HG03139 (cell line): ENCODE measurements around the gene PRODH.
"Not testable (repeated sequence)": the region's sequence is repeated elsewhere in the genome, so short reads cannot be mapped to it uniquely, and the experiment has no call there.

Source experiments
- ATAC-seq: cut with Tn5 transposase; IDR thresholded peaks from one replicate; pipeline ENCODE4 v1.9.1; 2021; ENCODE audit not compliant: unreplicated experiment

PRODH gene

DNA sequence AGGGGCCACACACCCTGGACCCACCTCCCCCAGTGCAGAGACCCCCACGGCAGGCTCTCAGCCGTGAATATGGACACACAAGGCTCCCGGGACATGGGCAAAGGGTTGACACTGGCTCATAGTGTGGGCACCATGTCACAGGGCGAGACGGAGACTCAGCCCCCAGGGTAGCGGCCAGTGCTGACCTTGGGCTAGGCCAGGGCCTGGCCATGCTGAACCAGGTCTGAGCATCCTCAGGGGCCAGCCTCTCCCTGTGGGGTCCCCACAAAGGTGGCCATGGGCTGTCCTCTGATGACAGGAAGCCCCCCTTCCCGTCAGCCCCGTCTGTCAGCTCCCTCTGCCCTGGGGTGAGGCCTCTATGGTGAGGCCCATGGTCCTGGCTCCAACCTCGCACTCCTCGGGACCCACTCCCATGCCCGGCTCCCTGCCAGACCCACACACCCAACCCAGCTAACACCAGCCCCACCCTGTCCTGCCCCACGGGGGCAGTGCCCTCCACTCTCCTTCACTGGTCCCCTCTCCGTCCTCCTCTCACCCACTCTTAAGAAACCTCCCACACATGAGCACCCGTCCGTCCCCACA is 19.0 kb upstream of the PRODH start:
- no peak for ATAC-seq

DNA sequence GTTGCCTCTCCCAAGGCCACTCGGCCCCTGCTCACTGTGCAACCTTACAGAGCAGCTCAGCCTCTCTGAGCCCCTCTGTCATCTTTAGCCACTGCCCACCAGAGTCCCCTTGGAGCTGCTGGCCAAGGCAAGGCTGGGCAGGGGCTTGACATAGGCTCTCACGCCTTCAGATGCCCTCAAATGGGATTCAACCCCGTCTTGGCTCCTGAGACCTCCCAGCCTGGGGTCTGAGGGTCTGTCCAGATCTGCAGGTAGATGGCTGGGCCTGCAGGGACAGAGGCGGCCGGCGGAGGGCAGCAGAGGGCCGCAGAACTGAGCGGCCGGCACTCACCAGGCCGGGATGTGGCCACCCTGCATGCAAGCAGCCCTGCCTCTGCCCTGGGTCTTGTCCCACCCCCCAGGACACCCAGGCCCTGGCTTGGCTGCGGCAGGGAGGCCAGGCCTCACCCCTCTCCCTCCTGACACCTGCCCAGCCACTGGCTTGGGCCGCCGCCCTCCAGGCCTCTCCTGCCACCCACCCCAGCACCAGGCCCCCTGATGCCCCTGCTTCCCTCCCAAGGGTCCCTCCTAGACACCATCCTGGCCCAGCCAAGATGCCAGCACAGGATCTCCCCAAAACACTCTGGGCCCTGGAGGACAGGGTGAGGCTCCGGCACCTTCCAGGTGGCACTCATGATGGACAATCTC is 18.4 kb upstream of the PRODH start:
- not testable (repeated sequence) for ATAC-seq

DNA sequence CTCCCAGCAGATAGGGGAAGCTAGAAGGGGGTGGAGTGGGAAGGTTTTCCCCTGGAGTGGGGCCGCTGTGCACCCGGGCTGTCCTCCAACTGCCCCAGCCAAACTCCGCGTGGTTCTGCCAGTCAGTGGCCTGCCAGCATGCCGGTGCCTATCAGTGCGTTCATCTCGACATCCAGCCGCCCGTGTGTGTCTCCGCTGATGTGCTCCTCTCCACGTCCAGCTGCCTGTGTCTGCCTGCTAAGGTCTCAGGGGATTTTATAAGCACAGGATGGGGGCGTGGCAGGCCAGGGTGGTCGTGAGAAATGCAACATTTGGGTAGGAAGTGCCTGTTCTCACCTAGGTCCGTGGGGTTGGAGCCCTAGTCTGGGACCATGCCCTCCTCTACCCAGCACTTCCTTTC is 17.0 kb upstream of the PRODH start:
- ATAC-seq: not testable (repeated sequence)

DNA sequence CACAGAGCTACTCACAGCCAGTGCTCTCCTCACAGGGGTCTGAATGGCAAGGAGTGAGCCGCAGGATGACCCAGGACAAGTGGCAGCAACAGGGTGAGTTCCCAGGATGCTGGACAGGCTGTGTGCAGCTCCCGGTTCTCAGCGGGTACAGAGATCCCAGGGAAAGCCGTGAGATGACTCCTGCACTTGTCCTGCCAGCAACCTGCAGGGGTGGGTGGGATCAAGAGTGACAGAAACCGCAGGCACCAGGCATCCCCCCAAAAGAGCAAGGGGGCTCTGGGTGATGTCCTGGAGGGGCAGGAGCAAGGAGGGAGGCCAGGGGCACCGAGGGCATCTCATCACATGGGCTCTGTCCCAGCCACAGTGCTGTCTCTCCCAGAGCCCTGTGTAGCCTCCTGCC is 15.9 kb upstream of the PRODH start:
- ATAC-seq: no peak

DNA sequence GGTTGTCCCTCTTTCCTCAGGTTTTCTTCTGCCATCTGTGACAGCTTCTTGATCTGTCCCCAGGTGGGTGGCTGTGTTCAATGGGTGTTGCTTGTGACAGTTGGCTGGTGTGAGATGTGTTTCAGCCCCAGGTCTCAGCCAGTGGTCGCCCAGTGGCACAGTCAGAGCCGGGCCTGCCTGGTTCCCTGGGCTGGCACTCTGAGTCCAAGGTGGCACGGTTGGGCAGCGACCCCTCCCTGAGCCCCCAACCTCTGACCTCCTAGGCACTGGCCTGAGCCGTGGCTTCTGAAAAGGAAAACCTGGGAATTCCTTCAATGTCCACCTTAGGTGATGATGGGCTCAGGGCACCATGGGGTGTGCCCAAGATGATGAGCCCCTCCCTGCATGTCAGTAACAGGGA is 14.0 kb upstream of the PRODH start:
- no peak for ATAC-seq

DNA sequence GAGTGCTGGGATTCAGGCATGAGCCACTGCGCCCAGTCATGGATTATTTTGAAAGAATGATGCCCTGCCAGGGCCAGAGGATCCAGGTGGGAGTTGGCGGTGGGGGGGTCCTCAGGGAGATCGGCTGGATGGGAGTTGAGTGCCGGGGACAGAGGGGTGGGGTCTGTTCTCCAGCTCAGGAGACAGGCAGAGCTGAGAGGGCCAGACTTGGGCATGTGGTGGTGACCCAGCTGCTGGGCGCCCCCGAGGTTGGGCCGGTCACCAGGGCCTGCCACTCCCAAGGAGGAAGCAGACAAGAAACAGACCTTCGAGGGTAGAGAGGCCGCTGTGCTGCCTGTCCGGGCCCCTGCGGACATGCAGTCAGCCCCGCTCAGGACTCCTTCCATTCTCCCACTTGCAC is 11.8 kb upstream of the PRODH start:
- no peak for ATAC-seq

DNA sequence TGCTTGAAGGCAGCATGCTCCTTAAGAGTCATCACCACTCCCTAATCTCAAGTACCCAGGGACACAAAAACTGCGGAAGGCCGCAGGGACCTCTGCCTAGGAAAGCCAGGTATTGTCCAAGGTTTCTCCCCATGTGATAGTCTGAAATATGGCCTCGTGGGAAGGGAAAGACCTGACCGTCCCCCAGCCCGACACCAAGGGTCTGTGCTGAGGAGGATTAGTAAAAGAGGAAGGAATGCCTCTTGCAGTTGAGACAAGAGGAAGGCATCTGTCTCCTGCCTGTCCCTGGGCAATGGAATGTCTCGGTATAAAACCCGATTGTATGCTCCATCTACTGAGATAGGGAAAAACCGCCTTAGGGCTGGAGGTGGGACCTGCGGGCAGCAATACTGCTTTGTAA is 11.0 kb upstream of the PRODH start:
- ATAC-seq: not testable (repeated sequence)

DNA sequence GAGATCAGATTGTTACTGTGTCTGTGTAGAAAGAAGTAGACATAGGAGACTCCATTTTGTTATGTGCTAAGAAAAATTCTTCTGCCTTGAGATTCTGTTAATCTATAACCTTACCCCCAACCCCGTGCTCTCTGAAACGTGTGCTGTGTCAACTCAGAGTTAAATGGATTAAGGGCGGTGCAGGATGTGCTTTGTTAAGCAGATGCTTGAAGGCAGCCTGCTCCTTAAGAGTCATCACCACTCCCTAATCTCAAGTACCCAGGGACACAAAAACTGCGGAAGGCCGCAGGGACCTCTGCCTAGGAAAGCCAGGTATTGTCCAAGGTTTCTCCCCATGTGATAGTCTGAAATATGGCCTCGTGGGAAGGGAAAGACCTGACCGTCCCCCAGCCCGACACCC is 2.6 kb upstream of the PRODH start:
- ATAC-seq: not testable (repeated sequence)

DNA sequence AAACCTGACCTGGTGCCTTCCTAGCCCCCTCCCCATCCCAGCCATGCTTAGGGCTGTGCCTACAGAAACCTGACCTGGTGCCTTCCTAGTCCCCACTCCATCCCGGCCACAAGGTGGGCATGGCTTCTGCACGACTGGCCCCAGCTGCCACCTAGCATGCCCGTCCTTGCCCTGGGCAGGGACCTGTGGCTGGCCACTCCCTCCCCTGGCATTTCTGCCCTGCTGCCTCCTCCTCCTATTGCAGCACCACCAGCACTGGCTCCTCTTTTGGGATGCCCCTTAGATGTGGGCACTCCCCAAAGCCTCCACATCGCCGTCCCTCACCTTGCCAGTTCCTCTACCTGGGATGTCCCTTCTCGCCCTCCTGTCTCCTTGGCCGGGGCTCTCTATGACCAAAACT is 1.4 kb downstream of the PRODH start:
- ATAC-seq: not testable (repeated sequence)

DNA sequence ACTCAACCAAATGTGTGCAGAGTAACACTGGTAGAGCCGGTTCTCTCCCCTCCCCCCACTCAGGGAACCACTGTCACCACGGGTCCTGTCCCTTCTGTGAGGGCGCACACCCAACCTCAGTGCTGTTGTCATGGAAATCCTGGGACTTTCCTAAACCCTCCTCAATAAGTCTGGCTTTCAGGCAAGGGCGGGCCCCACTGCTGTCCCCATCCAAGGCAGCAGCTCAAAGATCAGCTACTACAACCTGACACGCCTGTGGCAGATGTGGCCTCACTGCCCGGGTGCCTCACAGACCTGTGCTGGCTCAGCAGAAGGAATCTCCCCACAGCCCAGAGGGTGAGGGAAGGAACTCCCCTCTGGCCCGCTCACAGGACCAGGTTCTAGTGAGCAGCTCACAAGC is 2.2 kb downstream of the PRODH start:
- ATAC-seq: no peak

DNA sequence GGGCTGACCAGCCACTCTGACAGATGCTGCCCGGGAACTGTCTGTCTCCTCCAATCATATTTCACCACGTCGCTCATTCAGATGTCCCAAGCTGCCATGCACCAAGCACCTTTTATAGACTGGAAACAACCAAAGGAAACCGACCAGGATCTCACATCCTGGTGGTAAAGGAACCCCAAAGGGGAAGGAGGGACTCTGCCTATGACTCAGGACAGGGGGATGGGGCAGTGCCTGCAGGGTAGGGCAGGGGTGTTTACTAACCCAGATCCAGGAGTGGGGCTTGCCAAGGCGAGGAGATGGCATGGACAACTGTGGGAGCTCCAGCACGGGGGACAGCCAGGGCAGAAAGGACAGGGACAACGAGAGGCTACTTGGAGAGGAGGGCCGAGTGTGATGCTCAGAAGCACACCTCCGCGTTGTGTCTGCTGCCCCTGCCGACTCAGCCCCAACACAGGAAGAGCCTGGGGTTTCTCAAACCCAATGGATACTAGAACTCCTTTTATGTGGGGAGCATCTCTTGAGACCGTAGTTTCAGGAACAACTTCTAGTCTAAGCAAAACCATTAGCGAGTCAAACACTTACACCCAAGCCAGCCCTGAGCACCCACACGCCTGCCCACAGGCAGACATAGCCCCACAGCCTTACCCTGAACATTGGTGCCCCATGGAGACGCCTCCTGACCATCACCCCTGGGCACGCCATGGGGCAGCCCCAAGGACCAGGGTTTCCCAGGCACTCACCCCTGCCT is 4.0 kb downstream of the PRODH start:
- no peak for ATAC-seq

DNA sequence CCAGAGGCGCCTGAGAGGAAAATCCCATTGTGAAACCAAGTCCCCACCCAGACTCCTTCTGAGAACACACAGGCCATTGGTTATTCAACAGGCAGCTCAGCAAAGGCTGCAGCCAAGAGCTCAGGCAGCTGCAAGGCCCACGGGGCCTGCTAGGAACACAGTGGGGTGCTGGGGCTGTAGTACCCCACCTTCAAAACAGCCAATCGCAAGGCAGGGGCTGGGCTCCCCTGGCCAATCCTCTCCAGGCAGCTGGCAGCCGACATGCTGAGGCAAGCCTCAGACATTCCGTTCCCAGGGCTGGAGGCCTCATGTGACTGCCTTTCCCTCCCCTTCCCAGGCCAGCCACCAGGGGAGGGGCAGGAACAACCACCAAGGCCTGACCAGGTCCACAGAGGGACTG is 6.6 kb downstream of the PRODH start:
- no peak for ATAC-seq

DNA sequence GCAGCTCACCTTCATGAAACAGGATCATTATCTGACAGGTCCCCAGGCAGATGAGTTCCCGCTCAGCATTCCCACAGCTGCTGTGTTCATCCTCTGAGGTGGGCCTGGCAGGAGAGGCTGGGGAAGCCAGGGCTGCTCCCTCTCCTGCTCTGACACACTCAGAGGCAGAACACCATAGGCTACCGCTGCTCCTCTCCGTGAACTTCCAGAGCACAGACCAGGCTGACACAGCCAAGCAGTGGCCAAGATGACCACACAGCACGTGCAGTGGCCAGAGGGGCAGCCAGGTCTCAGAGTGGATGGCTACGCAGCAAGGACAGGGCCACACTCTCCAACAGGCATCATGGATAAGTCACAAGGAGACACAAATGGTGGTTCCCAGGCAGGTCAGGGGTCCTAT is 8.5 kb downstream of the PRODH start:
- no peak for ATAC-seq

DNA sequence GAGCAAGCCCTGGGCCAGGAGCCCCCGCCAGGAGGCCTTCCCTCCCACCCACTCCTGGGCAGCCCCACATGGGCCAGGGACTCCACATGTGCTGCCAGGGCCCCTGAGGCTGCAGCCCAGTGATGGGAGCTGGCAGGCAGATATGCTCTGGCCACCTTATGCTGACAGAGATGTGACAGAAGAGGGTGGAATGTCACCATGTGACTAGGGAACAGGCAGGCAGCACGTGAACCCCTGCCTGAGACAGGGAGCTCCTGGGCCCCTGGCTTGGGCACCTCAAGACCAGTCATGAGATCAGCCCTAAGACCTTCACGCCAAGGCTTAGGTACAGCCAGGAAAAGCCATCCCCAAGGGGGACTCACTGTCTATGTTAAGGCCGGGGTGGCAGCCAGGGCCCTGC is 9.1 kb downstream of the PRODH start:
- no peak for ATAC-seq

DNA sequence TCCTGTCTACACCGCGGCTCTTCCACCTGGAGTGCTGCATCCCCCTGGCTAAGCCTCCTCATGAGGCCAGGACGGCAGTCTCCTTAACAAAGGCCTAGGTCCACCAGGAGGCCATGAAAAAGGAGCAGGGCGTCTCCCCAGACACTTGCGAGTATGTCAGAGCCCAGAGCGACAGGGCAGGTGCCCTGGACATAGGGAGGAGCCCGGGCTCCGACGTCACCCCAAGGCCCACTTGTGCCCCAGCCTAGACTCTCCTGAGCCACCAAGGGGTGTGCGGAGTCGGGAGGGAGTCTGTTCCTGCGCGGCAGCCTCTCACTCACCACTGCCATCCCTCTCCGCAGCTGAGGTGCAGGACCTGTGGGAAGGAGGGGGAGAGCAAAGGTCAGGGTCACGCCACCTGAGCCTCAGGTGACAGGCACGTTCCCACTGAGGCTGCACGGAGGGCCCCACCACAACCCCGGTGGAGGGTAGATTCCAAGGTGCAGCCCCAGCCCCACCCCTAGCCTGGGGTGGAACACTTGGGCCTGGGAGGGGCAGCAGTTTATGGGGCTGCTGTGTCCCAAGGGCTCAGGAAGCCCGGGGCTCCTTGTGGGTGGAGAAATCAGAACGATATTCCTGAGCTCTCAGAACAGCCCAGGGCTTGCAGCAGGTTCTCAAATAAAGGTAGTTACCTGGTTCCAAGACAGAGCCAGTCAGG is 10.6 kb downstream of the PRODH start:
- no peak for ATAC-seq

DNA sequence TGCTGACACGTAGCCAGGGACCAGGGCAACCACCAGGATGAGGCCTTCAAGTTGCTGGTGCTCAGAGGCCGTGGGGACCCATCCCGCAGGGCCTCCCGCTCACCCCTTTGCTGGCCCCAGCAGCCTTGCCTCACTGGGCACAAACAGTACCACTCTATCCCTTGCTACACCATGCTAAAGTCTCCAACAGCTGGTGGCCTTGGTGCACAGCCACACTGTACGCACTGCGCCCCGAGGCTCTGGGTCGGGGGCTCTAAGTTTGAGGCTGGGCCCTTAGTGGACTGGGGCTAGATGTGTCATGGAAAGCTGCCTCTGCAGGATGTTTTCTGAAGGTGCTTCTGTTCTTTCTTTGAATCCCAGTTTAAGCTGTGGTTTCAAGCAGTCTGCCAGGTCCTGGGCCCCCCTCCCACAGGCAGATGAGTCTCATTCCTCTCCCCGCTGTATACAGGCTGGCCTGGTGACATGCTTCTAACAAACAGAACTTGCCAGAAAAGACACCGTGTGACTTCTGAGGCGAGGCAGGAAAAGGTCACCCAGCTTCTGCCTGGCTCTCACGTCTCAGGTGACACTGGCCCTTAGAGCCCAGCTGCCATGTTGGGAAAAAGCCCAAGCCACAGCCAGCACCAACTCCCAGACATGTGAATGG is 15.7 kb downstream of the PRODH start:
- not testable (repeated sequence) for ATAC-seq

DNA sequence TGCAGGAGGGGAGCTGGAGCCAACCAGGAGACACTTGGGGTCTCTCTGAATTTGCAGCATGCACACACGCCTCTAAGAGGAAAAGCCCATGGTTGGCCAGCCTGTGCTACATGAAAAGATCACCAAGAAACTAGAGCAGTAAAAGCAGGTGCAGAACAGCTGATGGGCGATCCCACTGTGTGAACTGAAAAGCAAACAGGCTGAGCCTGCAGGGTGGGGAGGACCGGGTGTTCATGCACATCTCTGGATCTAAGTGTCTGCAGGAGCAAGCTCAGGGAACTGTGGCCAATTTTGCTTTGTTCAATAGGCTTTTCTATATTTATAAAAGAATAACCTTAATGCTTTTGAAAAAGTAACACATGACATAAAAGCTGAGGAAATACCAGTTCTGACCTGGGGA is 18.3 kb downstream of the PRODH start:
- not testable (repeated sequence) for ATAC-seq

DNA sequence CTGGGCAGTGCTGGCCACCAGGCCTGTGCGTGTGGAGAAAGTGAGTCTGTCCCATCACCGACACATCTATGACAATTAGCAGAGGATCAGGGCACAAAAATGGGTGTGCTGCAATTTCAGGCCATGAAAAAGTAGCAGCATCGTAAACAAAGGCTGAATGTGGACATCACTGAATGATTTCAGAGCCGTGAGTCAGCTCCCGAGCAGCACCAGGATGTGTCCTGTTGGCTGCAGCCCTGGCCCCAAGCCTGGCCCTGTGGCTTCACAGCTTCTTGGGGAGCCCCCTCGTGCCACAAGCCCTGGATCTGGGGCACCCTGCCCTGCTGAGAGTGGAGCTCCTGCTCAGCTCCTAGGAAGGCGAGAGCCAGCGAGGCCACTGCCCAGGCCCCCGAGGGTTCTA is 20.5 kb downstream of the PRODH start:
- not testable (repeated sequence) for ATAC-seq

DNA sequence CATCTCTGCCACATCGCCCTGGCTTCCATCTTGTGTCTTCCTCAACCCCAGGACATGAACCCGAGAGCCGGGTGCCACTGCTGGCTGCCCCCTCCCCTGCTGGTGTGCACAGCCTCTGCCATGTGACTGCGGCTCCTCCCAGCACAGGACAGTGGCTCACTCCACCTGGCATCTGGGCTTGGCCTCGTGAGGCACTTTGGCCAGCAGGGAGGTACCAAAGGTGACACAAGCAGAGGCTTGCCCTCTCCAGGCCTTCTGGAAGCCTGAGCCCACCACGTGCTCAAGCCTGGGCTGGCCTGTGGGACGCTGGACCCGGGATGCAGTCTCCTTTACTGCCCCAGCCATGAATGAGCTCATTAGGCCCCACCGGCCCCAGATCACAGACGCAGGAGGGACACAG is 21.5 kb downstream of the PRODH start:
- ATAC-seq: not testable (repeated sequence)

DNA sequence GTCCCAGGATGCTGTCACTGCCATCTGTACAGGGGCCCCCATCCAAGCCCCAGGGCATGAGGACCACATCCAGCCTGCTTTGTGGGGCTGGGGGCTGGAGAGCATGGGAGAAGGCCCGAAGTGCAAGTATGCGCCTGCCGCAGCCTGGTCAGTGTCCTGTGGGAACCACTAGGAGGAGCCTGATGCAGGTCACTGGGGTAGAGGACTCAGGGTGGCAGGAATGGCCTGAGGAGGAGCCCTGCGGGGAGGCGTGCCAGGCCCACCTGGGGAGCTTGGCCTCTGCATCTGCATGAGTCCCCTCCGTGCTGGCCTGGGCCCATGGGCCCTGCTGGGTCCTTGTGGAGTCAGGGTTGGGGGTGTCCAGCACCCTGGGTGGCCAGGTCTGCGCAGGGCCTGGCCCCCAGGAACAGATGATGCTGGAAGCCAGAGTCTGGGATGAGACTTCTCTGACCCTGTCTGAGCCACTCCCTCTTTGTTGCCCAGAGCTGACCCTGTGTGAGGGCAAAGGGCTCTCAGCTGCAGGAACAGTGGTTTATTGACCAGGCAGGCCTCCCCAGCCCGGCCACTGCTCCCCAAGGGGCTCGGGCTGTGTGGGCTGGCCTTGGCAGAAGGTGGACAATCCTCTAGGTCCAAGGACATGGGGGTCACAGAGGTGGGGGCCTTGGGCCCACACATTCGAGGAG is 23.7 kb downstream of the PRODH start:
- ATAC-seq: not testable (repeated sequence)

DNA sequence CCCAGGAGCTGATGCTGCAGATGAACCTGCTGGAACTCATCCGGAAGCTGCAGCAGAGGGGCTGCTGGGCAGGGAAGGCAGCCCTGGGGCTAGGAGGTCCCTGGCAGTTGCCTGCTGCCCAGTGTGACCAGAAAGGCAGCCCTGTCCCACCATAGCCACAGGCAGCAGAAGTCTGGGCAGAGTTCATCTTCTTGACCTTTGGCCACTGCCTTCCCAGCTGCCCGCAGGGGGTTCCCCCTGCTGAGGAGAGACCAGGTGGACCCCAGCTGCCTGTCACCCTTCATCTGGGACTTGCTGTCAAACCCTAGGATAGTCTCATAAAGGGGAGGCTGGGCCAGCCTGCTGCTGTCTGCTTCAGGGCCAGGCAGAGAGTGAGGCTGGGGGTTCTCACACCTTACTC is 24.6 kb downstream of the PRODH start:
- ATAC-seq: not testable (repeated sequence)
